Measurements from ENCODE around the gene CD55. TPM values are rescaled to one million over a fixed set of nuclear protein-coding genes. Genes with fewer than 3 reads are reported as not detected.

The CD55 gene
- total and polyA plus RNA-seq, 4 donors: 160 to 293 (median 255) TPM

GRCh38 chr1:207302618-207303393, 18.7 kb upstream of the CD55 start:
- no peak for TF ChIP-seq CTCF (IDR thresholded peaks at IDR 0.05; ENCODE audit: control extremely low read depth, extremely low read depth)
- ATAC-seq (ENCODE audit: insufficient read depth, low FRiP score) (no peak), DNase-seq (no peak)
- Histone ChIP-seq H3K27me3 (ENCODE audit: control insufficient read depth in 3 of 3, insufficient read depth in 3 of 3, low read length in 2 of 3) (no peaks in the 10 kb centered on the region), H3K9ac (ENCODE audit: insufficient read depth in 1 of 2, low read length in 2 of 2) (no peak overlapping the region), H3K36me3 (ENCODE audit: control insufficient read depth in 4 of 4, insufficient read depth in 4 of 4, low read length in 4 of 4) (no peaks in the 10 kb centered on the region), H3K4me3 (no peak overlapping the region), H3K4me1 (ENCODE audit: control insufficient read depth in 5 of 5, insufficient read depth in 5 of 5, low read length in 5 of 5) (peaks cover 0 to 3% (median 0%) of the 10 kb centered on the region in 5 donors), H3K27ac (ENCODE audit: low read depth in 1 of 2, low read length in 1 of 2) (no peak overlapping the region), H3K9me3 (ENCODE audit: control insufficient read depth in 4 of 4, insufficient read depth in 3 of 4, low read length in 3 of 4) (no peaks in the 10 kb centered on the region)
- 62 to 75% methylated on average over 1 of the region's 1 CpG for WGBS, 2 donors

- no peaks in the 10 kb centered on the region for H3K9me3 ChIP-seq (ENCODE audit: control insufficient read depth in 4 of 4, insufficient read depth in 3 of 4, low read length in 3 of 4)
- no peak overlapping the region for H3K27ac ChIP-seq (ENCODE audit: low read depth in 1 of 2, low read length in 1 of 2)
- H3K4me3 ChIP-seq: no peak overlapping the region
- H3K9ac ChIP-seq (ENCODE audit: insufficient read depth in 1 of 2, low read length in 2 of 2): no peak overlapping the region
- peaks cover 0 to 3% (median 0%) of the 10 kb centered on the region in 5 donors for H3K4me1 ChIP-seq (ENCODE audit: control insufficient read depth in 5 of 5, insufficient read depth in 5 of 5, low read length in 5 of 5)
- no peaks in the 10 kb centered on the region for H3K27me3 ChIP-seq (ENCODE audit: control insufficient read depth in 3 of 3, insufficient read depth in 3 of 3, low read length in 2 of 3)
- H3K36me3 ChIP-seq (ENCODE audit: control insufficient read depth in 4 of 4, insufficient read depth in 4 of 4, low read length in 4 of 4): no peaks in the 10 kb centered on the region
- ATAC-seq (ENCODE audit: insufficient read depth, low FRiP score) (no peak), DNase-seq (no peak)
- 92 to 94% methylated on average over 8 of the region's 8 CpGs for WGBS, 2 donors
- TF ChIP-seq CTCF (IDR thresholded peaks at IDR 0.05; ENCODE audit: control extremely low read depth, extremely low read depth): no peak
Observed at GRCh38 chr1:207304710-207305488, 16.6 kb upstream of the CD55 start.

- H3K36me3 ChIP-seq (ENCODE audit: control insufficient read depth in 4 of 4, insufficient read depth in 4 of 4, low read length in 4 of 4): no peaks in the 10 kb centered on the region
- no peak for ATAC-seq (ENCODE audit: insufficient read depth, low FRiP score)
- no peak overlapping the region for H3K4me3 ChIP-seq
- H3K9me3 ChIP-seq (ENCODE audit: control insufficient read depth in 4 of 4, insufficient read depth in 3 of 4, low read length in 3 of 4): no peaks in the 10 kb centered on the region
- peaks cover 0 to 3% (median 0%) of the 10 kb centered on the region in 5 donors for H3K4me1 ChIP-seq (ENCODE audit: control insufficient read depth in 5 of 5, insufficient read depth in 5 of 5, low read length in 5 of 5)
- no peak for TF ChIP-seq CTCF (IDR thresholded peaks at IDR 0.05; ENCODE audit: control extremely low read depth, extremely low read depth)
- no peak overlapping the region for H3K9ac ChIP-seq (ENCODE audit: insufficient read depth in 1 of 2, low read length in 2 of 2)
- no peak for DNase-seq
- no peak overlapping the region for H3K27ac ChIP-seq (ENCODE audit: low read depth in 1 of 2, low read length in 1 of 2)
- no peaks in the 10 kb centered on the region for H3K27me3 ChIP-seq (ENCODE audit: control insufficient read depth in 3 of 3, insufficient read depth in 3 of 3, low read length in 2 of 3)
- 80 to 96% methylated on average over 6 of the region's 6 CpGs for WGBS, 2 donors
Observed at GRCh38 chr1:207305489-207305873, 16.0 kb upstream of the CD55 start.
